WI38 (cell line): Measurements from ENCODE around the gene GBX1.

Source experiments
- H3K4me3 ChIP-seq: 2 replicates; pipeline ENCODE4 v1.5.1; 2011; ENCODE audit warnings: low read depth, mild to moderate bottlenecking, control low read depth, low read length
- CTCF ChIP-seq: IDR thresholded peaks from 2 replicates; pipeline ENCODE4 v1.5.1; 2012; ENCODE audit warnings: low read depth, mild to moderate bottlenecking, control low read depth, low read length

Gene GBX1

DNA sequence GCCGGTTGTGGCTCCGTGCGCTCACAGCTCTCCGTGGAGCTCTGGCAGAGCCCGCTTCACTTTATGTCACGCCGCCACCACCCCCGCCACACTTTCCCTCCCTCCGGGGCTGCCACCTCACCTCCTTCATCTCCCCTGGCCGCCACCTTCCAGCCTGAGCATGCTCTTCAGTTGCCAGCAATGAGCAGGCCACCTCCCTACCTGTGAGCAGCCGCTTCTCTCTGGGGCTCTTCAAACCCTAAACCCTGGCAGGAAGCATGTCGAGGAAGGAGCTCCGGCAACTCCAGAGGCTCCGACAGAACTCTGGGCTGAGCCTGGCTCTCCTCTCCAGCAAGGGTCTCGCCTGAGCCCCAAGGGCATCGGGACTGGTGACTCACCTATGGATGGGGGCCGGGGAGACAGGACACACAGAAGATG lies 36.7 kb downstream of the GBX1 start:
- H3K4me3 ChIP-seq = no peak overlapping the region
- no peak for TF ChIP-seq CTCF

DNA sequence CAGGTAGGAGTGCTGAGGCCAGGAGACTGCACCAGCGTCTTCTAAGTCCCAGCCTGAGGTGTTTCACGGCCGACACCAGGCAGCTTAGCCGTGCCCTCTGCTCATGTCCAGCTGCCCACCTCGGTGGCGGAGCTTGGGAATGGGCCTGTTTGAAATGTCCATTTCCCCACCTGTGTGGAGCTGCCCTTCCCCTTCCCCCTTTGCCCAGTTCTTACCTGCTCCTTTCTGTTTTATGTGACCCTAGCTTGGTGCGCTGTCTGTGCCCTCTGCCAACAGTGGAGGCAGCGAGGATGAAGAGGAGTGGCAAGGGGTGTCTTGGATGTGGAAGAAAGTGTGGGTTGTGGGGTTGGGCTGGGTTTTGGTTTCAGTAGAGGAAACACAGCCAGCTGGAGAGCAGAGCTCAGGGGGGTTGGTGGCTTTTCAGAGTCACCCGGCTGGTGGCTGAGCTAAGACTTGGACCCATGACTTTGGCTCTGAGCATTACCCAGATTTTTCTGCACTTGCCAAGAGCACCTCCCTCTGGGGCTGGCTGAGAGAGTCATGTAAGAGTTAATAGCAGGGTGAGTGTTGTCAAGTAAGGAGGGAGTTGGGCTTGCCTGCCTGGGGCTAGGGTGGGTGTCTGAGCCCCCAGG lies 37.4 kb downstream of the GBX1 start:
- no peak for TF ChIP-seq CTCF

DNA sequence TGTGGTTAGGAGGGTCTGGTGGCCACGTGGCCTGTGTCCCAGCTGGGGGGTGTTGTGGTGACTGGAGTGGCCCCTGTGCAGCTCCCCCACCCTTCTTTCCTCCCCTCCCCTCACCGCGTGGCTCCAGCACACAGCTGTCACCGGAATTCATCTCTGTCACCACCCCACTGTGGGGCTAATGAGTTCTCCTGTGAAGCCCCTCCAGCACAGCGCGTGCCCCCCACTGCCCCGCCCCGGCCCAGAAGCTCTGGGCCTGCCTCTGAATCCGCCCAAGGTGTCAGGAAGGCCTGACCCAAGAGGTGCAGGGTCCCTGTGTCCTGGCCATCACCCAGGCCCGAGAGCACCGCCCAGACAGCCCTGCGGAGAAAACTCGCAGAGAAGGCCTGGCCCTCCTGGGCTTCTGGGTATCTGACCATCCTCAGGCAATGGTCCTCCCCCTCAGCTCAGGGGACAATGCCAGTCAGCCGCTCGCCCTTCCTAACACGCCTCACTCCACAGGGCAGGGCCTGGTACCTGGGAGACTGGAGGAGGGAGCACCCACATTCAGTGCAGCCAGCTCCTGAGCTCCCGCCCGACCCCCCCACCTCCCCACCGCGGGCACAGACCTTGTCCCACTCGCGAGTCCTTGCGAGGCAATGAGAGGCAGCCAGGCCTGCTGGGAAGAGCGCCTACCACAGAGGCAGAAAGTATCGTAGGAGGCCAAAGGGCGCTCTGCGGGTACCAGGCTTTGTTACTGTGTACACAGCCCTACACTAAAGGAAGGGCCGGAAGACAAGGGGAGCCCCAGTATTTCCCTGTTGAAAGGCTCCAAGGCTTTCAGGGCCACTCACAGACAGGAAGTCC lies 38.2 kb downstream of the GBX1 start:
- TF ChIP-seq CTCF = no peak
- H3K4me3 ChIP-seq = no peak overlapping the region

More for the DNA sequence above, 37.4 kb downstream of the GBX1 start:
- no peak overlapping the region for H3K4me3 ChIP-seq

DNA sequence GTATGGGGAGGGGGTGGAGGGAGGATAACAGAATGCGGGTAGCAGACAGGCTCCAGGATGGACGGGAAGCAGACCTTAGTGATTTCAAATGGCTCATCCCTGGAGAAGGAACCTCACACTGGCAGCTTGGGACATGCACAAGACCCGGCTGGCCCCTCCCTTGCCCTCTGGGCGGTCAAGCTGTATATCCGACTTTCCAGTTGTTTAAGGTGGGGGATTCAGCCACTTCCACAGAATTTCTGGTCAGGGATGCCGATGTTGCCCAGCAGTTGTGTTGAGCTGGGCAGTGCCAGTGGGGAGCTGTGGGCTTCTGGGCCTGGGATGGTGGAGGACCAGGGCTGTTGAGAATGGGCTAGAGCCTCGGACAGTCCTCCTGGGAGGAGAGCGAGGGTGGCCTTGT lies 38.8 kb downstream of the GBX1 start:
- no peak for TF ChIP-seq CTCF

DNA sequence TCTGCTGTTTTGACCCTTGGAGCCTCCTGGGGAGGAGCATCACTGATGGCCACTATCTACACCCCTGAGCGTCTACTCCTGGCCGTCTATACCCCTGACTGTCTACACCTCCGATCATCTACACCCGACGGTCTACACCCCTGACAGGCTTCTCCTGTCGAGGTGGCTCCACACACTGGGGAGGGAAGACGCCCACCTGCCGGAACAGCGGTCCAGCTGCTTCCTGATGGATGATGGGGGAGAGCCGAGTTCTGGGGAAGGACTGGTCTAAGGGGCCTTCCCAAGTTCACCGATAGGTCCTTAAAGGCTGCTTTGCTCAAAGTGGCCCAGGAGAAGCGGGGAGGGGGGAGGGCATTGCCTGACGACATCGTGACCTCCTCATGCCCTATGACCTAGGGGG lies 39.4 kb downstream of the GBX1 start:
- no peak overlapping the region for H3K4me3 ChIP-seq
- TF ChIP-seq CTCF = no peak

More for the DNA sequence above, 38.8 kb downstream of the GBX1 start:
- no peak overlapping the region for H3K4me3 ChIP-seq

DNA sequence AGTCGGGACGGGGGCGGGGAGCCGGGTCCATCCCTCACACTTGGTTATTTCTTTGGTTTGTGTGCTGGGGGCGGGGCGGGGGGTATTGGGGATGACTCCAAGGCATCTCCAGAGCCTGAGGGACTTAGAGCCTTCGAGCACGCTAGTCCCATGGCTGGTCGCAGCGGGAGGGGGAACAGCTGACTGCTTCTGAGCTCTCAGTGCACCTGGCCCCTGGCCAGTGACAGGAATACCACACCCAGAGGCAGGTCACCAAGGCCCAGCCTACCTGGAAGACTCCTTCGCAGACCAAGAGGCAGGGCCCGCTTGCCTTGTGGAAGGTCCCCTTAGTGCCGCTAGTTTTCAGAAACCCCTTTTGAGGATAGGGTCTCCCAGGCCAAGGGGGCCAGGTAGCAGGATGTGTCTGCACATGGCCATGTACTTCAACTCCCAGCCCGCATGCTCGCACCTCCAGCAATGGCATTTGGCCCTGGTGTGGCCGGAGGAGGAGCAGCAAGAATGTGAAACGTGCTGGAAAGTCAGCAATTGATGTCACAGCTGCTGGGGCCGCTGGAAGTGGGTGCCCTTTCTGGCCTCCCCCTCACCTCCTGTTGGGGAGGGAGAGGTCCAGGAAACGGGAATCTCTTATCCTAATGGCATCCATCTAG lies 40.9 kb downstream of the GBX1 start:
- TF ChIP-seq CTCF = no peak
- H3K4me3 ChIP-seq = no peak overlapping the region

GRCh38 chr7:151125846-151126481 lies 41.5 kb downstream of the GBX1 start:
- peak overlapping the region; percentile 15; the same call in 1 of the 2 replicates for H3K4me3 ChIP-seq
- TF ChIP-seq CTCF = no peak
